ENCODE measurements around the gene OMG. TPM values are rescaled to one million over a fixed set of nuclear protein-coding genes. Genes with fewer than 3 reads are reported as not detected.
"Not testable (repeated sequence)": the region's sequence is repeated elsewhere in the genome, so short reads cannot be mapped to it uniquely, and the experiment has no call there.

OMG gene, protein sequence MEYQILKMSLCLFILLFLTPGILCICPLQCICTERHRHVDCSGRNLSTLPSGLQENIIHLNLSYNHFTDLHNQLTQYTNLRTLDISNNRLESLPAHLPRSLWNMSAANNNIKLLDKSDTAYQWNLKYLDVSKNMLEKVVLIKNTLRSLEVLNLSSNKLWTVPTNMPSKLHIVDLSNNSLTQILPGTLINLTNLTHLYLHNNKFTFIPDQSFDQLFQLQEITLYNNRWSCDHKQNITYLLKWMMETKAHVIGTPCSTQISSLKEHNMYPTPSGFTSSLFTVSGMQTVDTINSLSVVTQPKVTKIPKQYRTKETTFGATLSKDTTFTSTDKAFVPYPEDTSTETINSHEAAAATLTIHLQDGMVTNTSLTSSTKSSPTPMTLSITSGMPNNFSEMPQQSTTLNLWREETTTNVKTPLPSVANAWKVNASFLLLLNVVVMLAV
- total RNA-seq: not detected
- long read RNA-seq, partial matches to known transcripts: 0 of 1 reads
- long read RNA-seq, other reads (novel, unspliced or antisense): 1 of 1 reads

DNA sequence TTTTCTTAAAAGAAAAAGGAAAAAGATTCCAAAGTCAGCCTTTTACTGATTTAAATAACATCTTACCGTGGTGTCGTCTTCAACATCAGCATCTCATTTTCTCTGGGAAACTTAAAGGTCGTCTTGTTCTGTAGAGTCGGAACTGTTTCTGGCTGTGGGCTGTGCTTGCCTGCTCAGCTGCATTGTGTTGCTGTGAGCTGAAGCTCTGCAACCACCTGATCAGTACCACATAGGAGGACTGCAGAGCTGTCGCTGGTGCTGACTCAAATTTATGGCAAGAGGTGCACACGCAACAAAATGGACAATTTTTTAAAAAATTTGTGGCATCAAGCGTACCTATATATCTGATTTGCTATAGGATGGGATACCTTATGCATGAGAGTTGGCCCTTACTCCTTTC is at the start of gene OMG:
Gene OMG (minus strand): TSS at position 150 of the 400 bp plus-strand sequence. CDS start 908 bp downstream, outside the sequence.
- ATAC-seq (ENCODE audit: poor library complexity) (no peak), DNase-seq (no peak)

DNA sequence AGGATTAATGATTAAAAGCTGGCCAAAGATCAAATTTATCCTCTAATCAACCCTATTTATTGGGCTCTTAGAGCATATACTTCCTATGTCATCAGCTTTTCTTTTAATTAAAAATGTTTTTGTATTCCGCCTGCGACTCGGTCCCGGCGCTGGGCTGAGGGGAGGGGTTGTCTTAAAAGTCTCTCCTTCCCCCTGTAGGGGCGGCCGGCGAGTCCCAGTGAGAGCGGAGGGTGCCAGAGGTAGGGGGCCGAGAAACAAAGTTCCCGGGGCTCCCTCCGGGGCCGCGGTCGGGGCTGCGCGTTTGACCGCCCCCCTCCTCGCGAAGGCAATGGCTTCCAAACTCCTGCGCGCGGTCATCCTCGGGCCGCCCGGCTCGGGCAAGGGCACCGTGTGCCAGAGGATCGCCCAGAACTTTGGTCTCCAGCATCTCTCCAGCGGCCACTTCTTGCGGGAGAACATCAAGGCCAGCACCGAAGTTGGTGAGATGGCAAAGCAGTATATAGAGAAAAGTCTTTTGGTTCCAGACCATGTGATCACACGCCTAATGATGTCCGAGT is 48.2 kb upstream of the OMG start:
- intact Hi-C loops (cut with DNase I); DNase-seq; ATAC-seq (ENCODE audit: poor library complexity): not testable (repeated sequence)

More for the DNA sequence above, at the start of gene OMG:
- intact Hi-C loops (cut with DNase I): no loop called here

DNA sequence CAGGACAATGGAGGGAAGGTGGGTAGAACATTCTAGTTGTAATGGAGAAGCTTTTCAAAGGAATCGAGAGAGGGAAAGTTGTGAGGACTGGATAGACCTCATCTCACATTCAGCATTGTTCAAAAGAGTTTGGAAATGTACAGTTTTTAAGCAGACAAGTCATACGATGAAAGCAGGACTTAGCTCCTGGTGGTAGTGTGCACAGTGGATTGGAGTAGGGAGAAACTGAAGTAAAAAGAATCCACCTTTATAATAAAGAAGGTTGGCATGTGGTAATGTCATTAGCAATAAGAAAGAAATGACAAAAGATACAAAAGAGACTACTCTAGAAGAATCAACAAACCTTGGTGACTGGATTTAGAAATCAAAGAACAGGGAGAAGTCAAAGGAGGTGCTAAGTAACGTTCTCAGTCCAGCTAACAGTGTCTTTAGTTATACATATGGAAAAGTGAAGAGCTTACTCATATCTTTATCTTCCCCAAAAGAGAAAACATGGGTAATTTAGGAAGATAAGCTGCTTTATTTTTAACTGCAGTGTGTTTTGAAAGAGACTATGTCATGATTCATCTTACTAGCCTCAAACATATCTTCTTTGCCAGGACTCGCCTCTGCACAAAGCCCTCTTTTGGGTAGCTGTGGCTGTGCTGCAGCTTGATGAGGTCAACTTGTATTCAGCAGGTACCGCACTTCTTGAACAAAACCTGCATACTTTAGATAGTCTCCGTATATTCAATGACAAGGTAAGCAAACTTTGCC is 43.0 kb upstream of the OMG start:
- intact Hi-C loops (cut with DNase I): no loop called here
- no peak for ATAC-seq (ENCODE audit: poor library complexity)
- DNase-seq: no peak

DNA sequence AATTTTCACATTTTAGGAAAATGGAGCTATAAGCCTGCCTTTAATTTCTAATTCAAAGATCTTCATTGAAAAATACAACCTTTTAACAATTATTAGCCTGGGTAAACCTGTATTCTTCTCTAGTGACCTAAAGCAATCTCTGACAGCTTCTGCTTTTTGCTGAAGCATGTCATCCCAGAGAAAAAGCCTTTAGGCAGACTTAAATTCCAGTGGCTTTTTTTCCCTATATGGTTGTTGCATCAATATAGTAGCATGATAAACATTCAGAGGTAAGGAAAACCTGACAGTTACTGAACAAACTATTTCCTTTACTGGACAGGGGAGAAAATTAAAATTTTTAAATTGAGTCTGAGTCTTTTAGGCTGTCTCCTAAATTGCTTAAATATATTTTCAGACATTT is 32.2 kb upstream of the OMG start:
- intact Hi-C loops (cut with DNase I): no loop called here
- no peak for DNase-seq
- no peak for ATAC-seq (ENCODE audit: poor library complexity)

DNA sequence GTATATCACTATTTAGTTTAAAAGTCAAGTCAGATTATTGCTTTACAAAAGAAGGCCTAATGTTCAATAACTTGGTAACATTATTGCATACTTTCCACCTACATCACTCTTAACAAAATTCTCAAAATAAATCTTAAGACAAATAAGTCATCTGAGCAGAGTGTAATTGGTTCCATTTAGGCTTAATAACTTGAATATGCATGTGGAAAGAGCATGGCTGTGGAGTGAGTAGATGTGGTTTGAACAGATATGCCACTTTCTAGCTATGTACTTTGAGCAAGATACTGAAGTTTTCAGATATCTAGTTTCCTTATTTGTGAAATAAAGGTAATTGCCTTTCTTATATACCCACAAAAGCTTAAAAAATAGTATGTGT is 31.1 kb upstream of the OMG start:
- no peak for DNase-seq
- intact Hi-C loops (cut with DNase I): no loop called here
- ATAC-seq (ENCODE audit: poor library complexity): no peak

DNA sequence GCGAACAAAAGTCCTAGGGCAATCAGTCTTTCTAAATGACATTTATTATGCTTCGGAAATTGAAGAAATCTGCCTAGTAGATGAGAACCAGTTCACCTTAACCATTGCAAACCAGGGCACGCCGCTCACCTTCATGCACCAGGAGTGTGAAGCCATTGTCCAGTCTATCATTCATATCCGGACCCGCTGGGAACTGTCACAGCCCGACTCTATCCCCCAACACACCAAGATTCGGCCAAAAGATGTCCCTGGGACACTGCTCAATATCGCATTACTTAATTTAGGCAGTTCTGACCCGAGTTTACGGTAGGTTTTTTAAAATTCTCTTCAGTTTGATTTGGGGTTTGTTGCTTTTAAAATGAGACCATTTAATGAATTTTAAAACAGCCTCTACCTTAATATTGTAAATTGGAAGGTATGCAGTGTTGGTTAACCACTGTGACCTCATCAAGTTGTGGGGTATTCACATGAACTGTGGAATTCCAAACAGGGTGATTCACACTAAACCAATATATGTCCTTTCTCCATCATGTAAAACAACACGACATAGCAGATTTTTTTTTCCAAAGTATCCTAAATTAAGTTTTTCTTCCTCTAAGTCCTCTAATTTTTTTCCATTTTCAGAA is 30.6 kb upstream of the OMG start:
- intact Hi-C loops (cut with DNase I): no loop called here
- ATAC-seq (ENCODE audit: poor library complexity) (no peak), DNase-seq (no peak)

DNA sequence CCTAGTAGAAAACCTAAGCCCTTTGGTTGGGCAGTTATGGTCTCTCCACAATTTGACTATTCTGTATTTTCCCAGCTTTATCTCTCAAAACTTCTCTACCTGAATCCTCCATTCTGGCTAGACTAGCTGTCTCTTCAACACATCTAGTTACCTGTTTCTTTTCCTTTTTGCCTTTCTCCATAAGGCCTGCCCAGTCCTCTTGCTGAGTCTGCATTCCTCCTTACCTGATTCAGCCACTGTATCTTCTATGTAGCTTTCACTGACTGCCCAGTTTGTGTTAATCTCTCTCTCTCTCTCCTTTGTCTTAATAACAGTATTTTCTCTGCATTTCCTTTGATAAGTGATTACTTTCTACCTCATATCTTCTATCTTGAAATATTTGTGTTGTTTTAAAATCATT is 26.5 kb upstream of the OMG start:
- ATAC-seq (ENCODE audit: poor library complexity) (no peak), DNase-seq (no peak)
- intact Hi-C loops (cut with DNase I): no loop called here

DNA sequence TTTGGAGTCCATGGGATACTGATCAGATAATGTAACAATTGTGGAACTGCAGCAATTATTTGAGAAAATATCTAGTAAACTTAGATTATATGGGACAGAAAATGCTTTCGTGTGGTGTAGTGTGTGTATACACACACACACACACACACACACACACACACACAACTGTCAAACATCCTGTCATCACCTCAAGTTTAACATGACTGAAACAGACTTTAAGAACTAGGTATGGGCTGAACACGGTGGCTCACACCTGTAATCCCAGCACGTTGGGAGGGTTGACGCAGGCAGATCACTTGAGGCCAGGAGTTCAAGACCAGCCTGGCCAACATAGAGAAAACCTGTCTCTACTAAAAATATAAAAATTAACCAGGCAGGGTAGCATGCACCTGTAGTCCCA is 24.9 kb upstream of the OMG start:
- DNase-seq (no peak), ATAC-seq (ENCODE audit: poor library complexity) (no peak)
- intact Hi-C loops (cut with DNase I): no loop called here

DNA sequence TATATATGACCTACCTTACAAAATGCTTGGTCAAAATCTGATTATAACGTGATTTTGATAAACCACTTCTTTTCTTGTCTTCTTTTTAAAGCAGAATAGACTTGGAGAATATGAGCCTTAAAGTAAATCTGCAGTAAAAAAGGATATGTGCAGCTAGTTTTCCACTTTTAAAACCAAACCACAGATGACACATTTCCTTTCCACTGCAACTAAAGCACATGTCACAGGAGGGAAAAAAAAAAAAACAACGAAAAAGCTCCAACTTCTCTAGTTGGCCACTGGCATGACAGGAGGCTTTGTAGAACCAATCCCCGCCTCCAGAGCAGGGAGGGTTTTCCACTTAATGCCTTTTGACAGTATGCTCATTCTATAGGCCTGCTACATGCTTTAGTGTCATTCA is 24.4 kb upstream of the OMG start, which contains the start of gene EVI2A:
Gene EVI2A (minus strand): TSS at position 142 of the 400 bp plus-strand sequence. CDS start 2,609 bp downstream, outside the sequence.
- DNase-seq (no peak), ATAC-seq (ENCODE audit: poor library complexity) (peak; percentile 44)
- intact Hi-C loops (cut with DNase I): no loop called here

DNA sequence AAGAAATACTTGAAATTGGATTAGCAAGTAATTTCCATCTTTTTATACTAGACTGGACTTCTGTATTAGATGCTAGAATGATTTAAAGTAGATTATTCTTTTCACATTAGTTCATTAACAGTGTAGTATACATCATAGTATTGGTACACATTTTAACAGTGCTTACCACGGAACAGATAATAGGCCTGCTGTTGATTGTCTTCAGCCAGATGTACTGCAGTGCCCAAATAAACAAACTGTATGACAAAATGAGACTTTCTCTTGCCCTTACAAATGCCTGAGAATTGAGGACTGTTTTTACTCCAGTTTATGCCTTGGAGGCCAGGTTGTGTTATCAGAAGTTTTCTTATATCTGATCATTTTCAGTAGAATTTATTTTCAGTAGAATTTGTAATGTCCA is 23.8 kb upstream of the OMG start:
- peak; percentile 25 for ATAC-seq (ENCODE audit: poor library complexity)
- DNase-seq: no peak
- intact Hi-C loops (cut with DNase I): no loop called here

DNA sequence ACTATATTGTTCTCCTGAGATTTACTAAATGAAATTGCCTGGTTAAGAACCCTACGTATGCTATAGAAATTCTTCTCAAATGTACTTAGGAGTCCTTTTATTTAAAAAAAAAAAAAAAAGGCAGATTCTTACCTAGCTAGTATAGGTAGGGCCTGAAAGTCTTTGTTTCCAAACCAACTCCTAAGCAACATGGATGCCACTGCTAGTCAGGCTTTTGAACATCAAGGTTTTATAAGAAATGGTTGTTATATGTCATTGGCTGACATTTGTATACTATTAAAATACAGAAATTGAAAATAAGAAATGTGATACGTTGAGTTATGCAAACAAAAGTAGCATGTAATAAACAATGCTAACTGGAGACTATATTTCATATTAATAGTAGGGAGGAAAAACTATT is 23.2 kb upstream of the OMG start:
- DNase-seq (no peak), ATAC-seq (ENCODE audit: poor library complexity) (no peak)
- intact Hi-C loops (cut with DNase I): no loop called here

DNA sequence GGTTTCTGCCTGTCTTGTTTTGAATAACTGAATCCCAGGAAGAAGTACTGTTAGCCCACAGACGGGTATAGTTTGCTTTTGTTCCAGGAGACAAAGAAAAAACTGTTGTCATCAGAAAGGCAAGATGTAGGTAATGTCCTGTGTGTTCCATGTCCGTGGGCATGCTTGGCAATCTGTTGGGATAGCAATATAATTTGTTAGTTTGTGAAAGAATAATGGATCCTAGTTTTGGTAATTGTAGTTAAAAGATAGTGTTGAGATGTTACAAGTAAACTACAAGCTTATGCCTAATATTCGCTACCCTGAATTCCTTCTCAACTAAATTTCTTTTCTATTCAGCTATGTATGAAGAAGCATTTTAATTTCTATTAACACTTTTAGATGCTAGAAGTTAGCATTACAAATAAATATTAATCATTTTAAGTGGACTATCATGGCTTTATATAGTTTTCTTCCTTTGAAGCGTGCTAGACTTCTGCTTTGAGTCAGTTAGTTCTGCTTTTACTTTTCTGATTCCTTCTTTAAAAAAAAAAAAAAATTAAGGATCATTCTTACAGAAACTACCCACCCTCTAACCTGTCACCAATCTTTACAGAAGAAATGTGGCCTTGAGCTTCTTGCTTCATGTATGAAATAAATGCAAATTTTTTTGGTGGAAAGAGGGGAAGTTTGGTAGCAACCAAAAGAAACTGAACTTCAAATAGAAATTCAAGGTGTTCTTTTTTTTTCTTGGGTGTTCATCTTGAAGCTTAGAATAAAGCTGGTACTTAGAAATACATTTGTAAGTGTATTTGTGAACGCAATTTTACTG is 22.0 kb upstream of the OMG start:
- ATAC-seq (ENCODE audit: poor library complexity) (no peak), DNase-seq (no peak)
- intact Hi-C loops (cut with DNase I): no loop called here

DNA sequence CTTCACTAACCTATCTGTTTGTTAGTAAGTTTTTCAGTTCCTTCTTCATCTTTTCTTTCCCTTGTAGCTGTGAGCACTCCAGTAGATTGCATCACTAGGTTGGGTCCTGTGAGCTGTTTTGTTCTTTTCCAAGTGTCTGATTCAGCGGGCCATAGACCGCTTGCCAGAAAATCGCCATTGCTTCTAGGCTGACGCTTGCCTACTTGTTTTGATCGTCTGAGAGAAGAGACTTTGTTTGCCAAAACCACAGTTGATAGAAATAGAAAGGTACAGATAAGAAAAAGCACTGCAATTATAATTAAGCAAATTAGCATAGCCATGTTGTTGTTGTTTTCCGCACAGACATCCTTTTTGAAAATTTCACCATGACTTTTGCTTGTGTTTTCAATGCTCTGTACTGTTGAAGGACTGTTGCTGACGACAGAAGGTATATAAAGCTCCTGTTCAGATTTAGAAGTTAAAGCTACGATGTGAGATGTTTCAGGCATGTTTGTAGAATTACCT is 21.3 kb upstream of the OMG start:
- intact Hi-C loops (cut with DNase I): no loop called here
- peak; percentile 65 for DNase-seq
- ATAC-seq (ENCODE audit: poor library complexity): peak; percentile 90

DNA sequence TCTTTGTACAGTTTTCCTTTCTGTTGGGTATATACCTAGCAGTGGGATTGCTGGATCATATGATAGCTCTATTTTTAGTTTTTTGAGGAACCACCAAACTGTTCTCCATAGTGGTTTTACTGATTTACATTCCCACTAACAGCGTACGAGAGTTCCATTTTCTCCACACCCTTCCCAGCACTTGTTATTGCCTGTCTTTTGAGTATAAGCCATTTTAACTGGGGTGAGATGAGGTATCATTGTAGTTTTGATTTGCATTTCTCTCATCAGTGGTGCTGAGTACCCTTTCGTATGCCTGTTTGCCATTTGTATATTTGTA is 17.7 kb upstream of the OMG start:
- ATAC-seq (ENCODE audit: poor library complexity): no peak
- intact Hi-C loops (cut with DNase I): no loop called here
- no peak for DNase-seq

DNA sequence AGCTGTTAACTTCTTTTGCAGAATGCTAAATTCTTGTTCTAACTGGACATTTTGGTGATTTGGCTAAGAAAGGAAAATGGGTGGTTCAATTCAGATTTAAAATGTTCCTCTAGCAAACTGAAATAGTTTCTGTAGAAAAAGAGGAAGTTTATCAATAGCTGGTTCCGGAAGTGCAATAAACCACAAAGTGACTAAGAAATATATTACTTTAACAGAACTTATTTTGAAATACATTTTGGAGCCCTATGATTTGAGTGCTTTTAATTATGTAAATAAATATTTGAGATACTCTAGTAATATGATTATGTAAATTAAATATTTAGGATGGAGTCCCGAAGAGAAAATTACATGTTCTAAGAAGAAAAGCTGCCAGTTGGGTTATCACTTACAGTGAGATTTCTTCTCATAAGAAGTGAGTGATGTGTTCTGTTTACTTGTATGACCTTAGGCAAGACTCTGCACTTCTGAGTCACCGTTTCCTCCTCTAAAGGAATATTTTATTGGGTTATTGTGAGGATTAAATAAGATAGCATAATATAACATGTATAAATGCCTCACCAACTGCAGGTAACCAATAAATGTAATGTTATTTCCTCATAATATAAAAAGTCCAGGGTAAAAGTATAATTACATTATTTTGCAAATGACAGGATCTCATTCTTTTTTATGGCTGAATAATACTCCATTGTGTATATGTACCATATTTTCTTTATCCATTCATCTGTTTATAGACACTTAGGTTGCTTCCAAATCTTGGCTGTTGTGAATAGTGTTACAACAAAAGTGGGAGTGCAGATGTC is 17.1 kb upstream of the OMG start, which contains the start of gene EVI2B:
Gene EVI2B (minus strand): TSS at position 73 of the 800 bp plus-strand sequence. CDS start 8,445 bp downstream, outside the sequence.
- intact Hi-C loops (cut with DNase I): no loop called here
- peak; percentile 36 for ATAC-seq (ENCODE audit: poor library complexity)
- DNase-seq: no peak

DNA sequence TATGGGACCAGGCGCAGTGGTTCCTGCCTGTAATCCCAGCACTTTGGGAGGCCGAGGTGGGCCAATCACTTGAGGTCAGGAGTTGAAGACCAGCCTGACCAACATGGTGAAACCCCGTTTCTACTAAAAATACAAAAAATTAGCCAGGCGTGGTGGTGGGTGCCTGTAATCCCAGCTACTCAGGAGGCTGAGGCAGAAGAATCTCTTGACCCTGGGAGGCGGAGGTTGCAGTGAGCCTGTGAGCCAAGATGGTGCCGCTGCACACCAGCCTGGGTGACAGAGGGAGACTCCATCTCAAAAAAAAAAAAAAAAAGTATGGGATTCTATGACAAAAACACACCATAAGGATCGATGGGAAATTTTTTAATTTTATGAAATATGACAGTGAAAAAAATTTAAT is 15.2 kb upstream of the OMG start:
- intact Hi-C loops (cut with DNase I); ATAC-seq (ENCODE audit: poor library complexity); DNase-seq: not testable (repeated sequence)

DNA sequence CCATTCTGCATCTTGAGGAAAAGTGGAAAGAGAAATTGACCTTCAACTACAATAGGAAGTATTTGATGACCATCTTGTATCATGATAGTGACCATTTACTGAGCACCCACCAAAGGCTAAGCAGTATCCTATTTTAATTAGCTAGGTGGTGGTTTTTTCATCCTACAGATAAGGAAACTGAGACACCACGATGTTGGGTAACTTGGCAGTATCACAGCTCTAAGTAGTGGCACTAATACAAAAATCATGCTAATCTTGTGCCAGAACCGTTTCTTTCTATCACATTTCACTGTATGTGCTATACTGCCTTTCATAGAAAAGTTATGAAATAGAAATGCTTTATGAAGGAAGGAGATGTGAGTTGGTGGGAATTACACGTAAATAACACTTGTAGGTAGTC is 14.5 kb upstream of the OMG start:
- intact Hi-C loops (cut with DNase I): no loop called here
- DNase-seq: no peak
- no peak for ATAC-seq (ENCODE audit: poor library complexity)

All from Right ventricle myocardium superior (tissue), 1 donor.